ENCODE data around the gene PREX1. TPM values are rescaled to one million over a fixed set of nuclear protein-coding genes. Genes with fewer than 3 reads are reported as not detected.
A peak's percentile ranks its signal among the peaks of the same experiment; 100 is the strongest.
"Not testable (repeated sequence)": the region's sequence is repeated elsewhere in the genome, so short reads cannot be mapped to it uniquely, and the experiment has no call there.

PREX1 gene
- total RNA-seq, 1 experiment from 2014 or later = not detected

DNA sequence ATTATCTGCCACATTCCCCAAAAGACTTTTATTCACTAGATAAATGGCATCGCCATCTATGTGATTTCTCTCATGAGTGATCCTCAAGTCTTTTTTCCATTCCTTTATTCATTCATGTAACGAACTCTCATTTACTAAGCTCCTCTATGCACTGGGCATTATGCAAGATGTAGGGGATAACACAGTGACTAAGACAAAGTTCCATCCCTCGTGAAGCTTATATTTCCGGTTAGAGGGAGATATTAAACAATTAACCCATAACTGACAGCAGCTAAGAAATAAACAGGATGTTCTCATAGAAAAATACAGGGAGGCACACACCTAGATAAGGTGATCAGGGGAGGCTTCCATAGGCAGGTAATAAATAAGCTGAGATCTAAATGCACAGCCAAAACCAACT, 17.2 kb upstream of the PREX1 start:
- intact Hi-C loops (cut with micrococcal nuclease) = no loop called here
- CTCF ChIA-PET = interaction anchor here (1.3 kb wide), 1 partner anchor 187 kb away, joined by 7 read pairs; no protein-coding TSS in a partner anchor
- Mint-ChIP-seq H3K27me3 (ENCODE audit: insufficient read depth, unreplicated experiment) (peaks cover 5% of the 10 kb centered on the region), H3K27ac (ENCODE audit: low read depth, unreplicated experiment) (no peak overlapping the region), H3K9me3 (ENCODE audit: unreplicated experiment) (no peaks in the 10 kb centered on the region), H3K4me3 (ENCODE audit: unreplicated experiment) (no peak overlapping the region), H3K4me1 (ENCODE audit: insufficient read depth, unreplicated experiment) (peaks cover 17% of the 10 kb centered on the region), H3K36me3 (ENCODE audit: insufficient read depth, unreplicated experiment) (no peaks in the 10 kb centered on the region)
- no TSS peak for BruUV-seq (replicated peaks)
- TF ChIP-seq, protein P1, sequence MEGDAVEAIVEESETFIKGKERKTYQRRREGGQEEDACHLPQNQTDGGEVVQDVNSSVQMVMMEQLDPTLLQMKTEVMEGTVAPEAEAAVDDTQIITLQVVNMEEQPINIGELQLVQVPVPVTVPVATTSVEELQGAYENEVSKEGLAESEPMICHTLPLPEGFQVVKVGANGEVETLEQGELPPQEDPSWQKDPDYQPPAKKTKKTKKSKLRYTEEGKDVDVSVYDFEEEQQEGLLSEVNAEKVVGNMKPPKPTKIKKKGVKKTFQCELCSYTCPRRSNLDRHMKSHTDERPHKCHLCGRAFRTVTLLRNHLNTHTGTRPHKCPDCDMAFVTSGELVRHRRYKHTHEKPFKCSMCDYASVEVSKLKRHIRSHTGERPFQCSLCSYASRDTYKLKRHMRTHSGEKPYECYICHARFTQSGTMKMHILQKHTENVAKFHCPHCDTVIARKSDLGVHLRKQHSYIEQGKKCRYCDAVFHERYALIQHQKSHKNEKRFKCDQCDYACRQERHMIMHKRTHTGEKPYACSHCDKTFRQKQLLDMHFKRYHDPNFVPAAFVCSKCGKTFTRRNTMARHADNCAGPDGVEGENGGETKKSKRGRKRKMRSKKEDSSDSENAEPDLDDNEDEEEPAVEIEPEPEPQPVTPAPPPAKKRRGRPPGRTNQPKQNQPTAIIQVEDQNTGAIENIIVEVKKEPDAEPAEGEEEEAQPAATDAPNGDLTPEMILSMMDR (IDR thresholded peaks at IDR 0.05; ENCODE audit: unreplicated experiment) = no peak
- DNase-seq (ENCODE audit: unreplicated experiment) = peak; percentile 36
- POLR2A ChIA-PET = interaction anchor here (0.6 to 1.4 kb wide), 2 partner anchors 13 to 52 kb away, joined by 3 to 10 read pairs; no protein-coding TSS in a partner anchor

- H3K4me1 Mint-ChIP-seq (ENCODE audit: insufficient read depth, unreplicated experiment) = peaks cover 17% of the 10 kb centered on the region
- H3K27ac Mint-ChIP-seq (ENCODE audit: low read depth, unreplicated experiment); H3K4me3 Mint-ChIP-seq (ENCODE audit: unreplicated experiment); BruUV-seq (replicated peaks); intact Hi-C loops (cut with micrococcal nuclease); DNase-seq (ENCODE audit: unreplicated experiment); H3K27me3 Mint-ChIP-seq (ENCODE audit: insufficient read depth, unreplicated experiment); H3K36me3 Mint-ChIP-seq (ENCODE audit: insufficient read depth, unreplicated experiment); CTCF ChIA-PET; H3K9me3 Mint-ChIP-seq (ENCODE audit: unreplicated experiment): not testable (repeated sequence)
- POLR2A ChIA-PET = interaction anchor here (0.6 kb wide), 1 partner anchor 63 kb away, joined by 4 read pairs; no protein-coding TSS in a partner anchor
Observed at GRCh38 chr20:48843896-48844295, 16.1 kb upstream of the PREX1 start.

- H3K36me3 Mint-ChIP-seq (ENCODE audit: insufficient read depth, unreplicated experiment) = no peaks in the 10 kb centered on the region
- H3K4me1 Mint-ChIP-seq (ENCODE audit: insufficient read depth, unreplicated experiment) = peaks cover 17% of the 10 kb centered on the region
- peak; percentile 13 for DNase-seq (ENCODE audit: unreplicated experiment)
- H3K9me3 Mint-ChIP-seq (ENCODE audit: unreplicated experiment) = no peaks in the 10 kb centered on the region
- H3K27ac Mint-ChIP-seq (ENCODE audit: low read depth, unreplicated experiment) = no peak overlapping the region
- intact Hi-C loops (cut with micrococcal nuclease) = no loop called here
- ChIA-PET POLR2A (interaction anchor here (0.6 kb wide), 1 partner anchor 62 kb away, joined by 4 read pairs; no protein-coding TSS in a partner anchor), CTCF (no interaction called here)
- H3K4me3 Mint-ChIP-seq (ENCODE audit: unreplicated experiment) = no peak overlapping the region
- TF ChIP-seq, protein P1 (IDR thresholded peaks at IDR 0.05; ENCODE audit: unreplicated experiment) = no peak
- H3K27me3 Mint-ChIP-seq (ENCODE audit: insufficient read depth, unreplicated experiment) = no peaks in the 10 kb centered on the region
- no TSS peak for BruUV-seq (replicated peaks)
Observed at GRCh38 chr20:48843057-48843806, 15.4 kb upstream of the PREX1 start.

- CTCF ChIA-PET = interaction anchor here (0.5 to 0.8 kb wide), 4 partner anchors 62 to 185 kb away, joined by 3 to 5 read pairs (median 4); no protein-coding TSS in a partner anchor
- peaks cover 7% of the 10 kb centered on the region for H3K27me3 Mint-ChIP-seq (ENCODE audit: insufficient read depth, unreplicated experiment)
- H3K9me3 Mint-ChIP-seq (ENCODE audit: unreplicated experiment) = no peaks in the 10 kb centered on the region
- H3K36me3 Mint-ChIP-seq (ENCODE audit: insufficient read depth, unreplicated experiment) = no peaks in the 10 kb centered on the region
- TF ChIP-seq, protein P1 (IDR thresholded peaks at IDR 0.05; ENCODE audit: unreplicated experiment) = no peak
- POLR2A ChIA-PET = interaction anchor here (0.9 to 1.5 kb wide), 5 partner anchors 10 to 55 kb away, joined by 3 to 5 read pairs (median 4); no protein-coding TSS in a partner anchor
- no peak overlapping the region for H3K27ac Mint-ChIP-seq (ENCODE audit: low read depth, unreplicated experiment)
- peak; percentile 63 for DNase-seq (ENCODE audit: unreplicated experiment)
- H3K4me1 Mint-ChIP-seq (ENCODE audit: insufficient read depth, unreplicated experiment) = peaks cover 17% of the 10 kb centered on the region
- BruUV-seq (replicated peaks) = no TSS peak
- intact Hi-C loops (cut with micrococcal nuclease) = no loop called here
- no peak overlapping the region for H3K4me3 Mint-ChIP-seq (ENCODE audit: unreplicated experiment)
Observed at GRCh38 chr20:48841875-48842529, 14.2 kb upstream of the PREX1 start.
